ENCODE data around the gene THRSP.
"Not testable (repeated sequence)": the region's sequence is repeated elsewhere in the genome, so short reads cannot be mapped to it uniquely, and the experiment has no call there.

THRSP gene

GRCh38 chr11:78039391-78039918 lies 24.2 kb upstream of the THRSP start:
- no peak for DNase-seq (ENCODE audit: low spot score)

GRCh38 chr11:78039919-78040671 lies 23.6 kb upstream of the THRSP start:
- peak; percentile 59 for DNase-seq (ENCODE audit: low spot score)

- DNase-seq (ENCODE audit: low spot score) = no peak
Measured at GRCh38 chr11:78040691-78041379, 22.8 kb upstream of the THRSP start.

- DNase-seq (ENCODE audit: low spot score) = not testable (repeated sequence)
Measured at GRCh38 chr11:78041380-78041719, 22.3 kb upstream of the THRSP start.

GRCh38 chr11:78041843-78042440 lies 21.7 kb upstream of the THRSP start:
- DNase-seq (ENCODE audit: low spot score) = no peak

- no peak for DNase-seq (ENCODE audit: low spot score)
Measured at GRCh38 chr11:78044706-78045105, 19.0 kb upstream of the THRSP start.

- peak; percentile 79 for DNase-seq (ENCODE audit: low spot score)
Measured at GRCh38 chr11:78045851-78046485, 17.7 kb upstream of the THRSP start.

- no peak for DNase-seq (ENCODE audit: low spot score)
Measured at GRCh38 chr11:78046486-78046854, 17.2 kb upstream of the THRSP start.

GRCh38 chr11:78048561-78048960 lies 15.1 kb upstream of the THRSP start:
- no peak for DNase-seq (ENCODE audit: low spot score)

GRCh38 chr11:78049348-78049747 lies 14.3 kb upstream of the THRSP start:
- DNase-seq (ENCODE audit: low spot score) = no peak

- DNase-seq (ENCODE audit: low spot score) = no peak
Measured at GRCh38 chr11:78050964-78051831, 12.5 kb upstream of the THRSP start.

GRCh38 chr11:78054971-78055370 lies 8.7 kb upstream of the THRSP start:
- no peak for DNase-seq (ENCODE audit: low spot score)

GRCh38 chr11:78056093-78056492 lies 7.6 kb upstream of the THRSP start:
- no peak for DNase-seq (ENCODE audit: low spot score)

GRCh38 chr11:78057462-78058055 lies 6.1 kb upstream of the THRSP start:
- DNase-seq (ENCODE audit: low spot score) = no peak

- not testable (repeated sequence) for DNase-seq (ENCODE audit: low spot score)
Measured at GRCh38 chr11:78059749-78060328, 3.8 kb upstream of the THRSP start.

GRCh38 chr11:78060533-78060932 lies 3.1 kb upstream of the THRSP start:
- DNase-seq (ENCODE audit: low spot score) = no peak

- DNase-seq (ENCODE audit: low spot score) = no peak
Measured at GRCh38 chr11:78061088-78061920, 2.4 kb upstream of the THRSP start.

- DNase-seq (ENCODE audit: low spot score) = no peak
Measured at GRCh38 chr11:78061921-78062311, 1.7 kb upstream of the THRSP start.

- DNase-seq (ENCODE audit: low spot score) = no peak
Measured at GRCh38 chr11:78062671-78063070, 990 bp upstream of the THRSP start.

- DNase-seq (ENCODE audit: low spot score) = no peak
Measured at GRCh38 chr11:78065203-78065602, 1.5 kb downstream of the THRSP start.
